Psoas muscle (tissue), 8 donors: ENCODE data around the gene FFAR3. TPM values are rescaled to one million over a fixed set of nuclear protein-coding genes. Genes with fewer than 3 reads are reported as not detected.
A peak's percentile ranks its signal among the peaks of the same experiment; 100 is the strongest.
"Not testable (repeated sequence)": the region's sequence is repeated elsewhere in the genome, so short reads cannot be mapped to it uniquely, and the experiment has no call there.

Experiments used
- ATAC-seq, 4 donors: fragments of 200-7000 bp; cut with Tn5 transposase; one replicate each; pipeline ENCODE4 v1.9.1; 2020; ENCODE audit warnings: moderate library complexity in 3 of 4, mild to moderate bottlenecking in 2 of 4
- DNase-seq, 2 donors: peaks; one replicate each; pipeline ENCODE4 v3.0.0-alpha.2; 2020
- H3K27ac ChIP-seq: fragments of 200-600 bp; one replicate; pipeline ENCODE4 v1.8.0; 2022
- H3K27me3 ChIP-seq, 3 donors: fragments of 200-600 bp in 1 of 3; one replicate each; pipeline versions ENCODE4 v1.6.1 to v1.8.0; 2013 to 2022; ENCODE audit warnings: low read length in 2 of 3, mild to moderate bottlenecking in 2 of 3, moderate library complexity in 1 of 3; ENCODE audit not compliant: insufficient read depth in 3 of 3
- H3K36me3 ChIP-seq, 2 donors: fragments of 200-600 bp in 1 of 2; one replicate each; pipeline versions ENCODE4 v1.6.1 to v1.8.0; 2013 to 2022; ENCODE audit warnings: low read depth in 1 of 2, mild to moderate bottlenecking in 1 of 2, moderate library complexity in 1 of 2; ENCODE audit not compliant: insufficient read depth in 1 of 2
- H3K4me1 ChIP-seq: fragments of 200-600 bp; one replicate; pipeline ENCODE4 v1.8.0; 2022
- H3K4me3 ChIP-seq: fragments of 200-600 bp; one replicate; pipeline ENCODE4 v1.8.0; 2022; ENCODE audit warnings: mild to moderate bottlenecking
- H3K9me3 ChIP-seq: fragments of 200-600 bp; one replicate; pipeline ENCODE4 v1.8.0; 2022
- WGBS, 3 donors: extraction: QIAGEN DNeasy Blood & Tissue Kit; methylation state at CpG; one replicate each; pipeline versions ENCODE4 v1.1.6 to v1.1.7; 2013; 5-methylcytosine and 5-hydroxymethylcytosine counted together
- intact Hi-C, 2 donors: fragments of 100-400 bp; cut with DNase I; formaldehyde crosslinking; loops; one replicate each; pipeline versions ENCODE4 v1.11.0 to v1.14.2; 2022
- polyA plus RNA-seq, 3 donors: library from polyadenylated mRNA; stranded (reverse); fragments of 200-250 nt; gene quantifications; one replicate each; pipeline ENCODE4 v1.2.3, GENCODE V29; 2013
- total RNA-seq, 4 donors: library from RNA; stranded (reverse); fragmentation: NEBNext Ultra II Directional in 2 of 4; extraction: Animal tissue kit (Norgen Biotek cat#: 25700) in 2 of 4; gene quantifications; one replicate each; pipeline versions ENCODE4 v1.2.1 to v1.2.4, GENCODE V29; 2021 to 2023
- TF ChIP-seq, protein P1 (sequence below): fragments of 200-600 bp; IDR thresholded peaks from one replicate; pipeline ENCODE4 v1.8.0; 2022; ENCODE audit warnings: antibody characterized with exemption
- donor health status: healthy with polysubstance abuse.
- donor health status: DM: no; HTN: no; CAD: no; lungs with moderate emphysema.
- donor health status: Bipolar disorder and iron deficiency.
- donor health status: healthy.
- donor health status: DM: yes; HTN: yes; CAD: no.
- donor health status: DM: no; HTN: no; CAD: no.
- donor health status: DM: no; HTN: no; CAD: no.
- donor health status: DM: yes; HTN: yes; CAD: no.

The FFAR3 gene
- total and polyA plus RNA-seq, 7 donors, result 0.04 to 0.22 (median 0.17) TPM; not detected in 4

DNA sequence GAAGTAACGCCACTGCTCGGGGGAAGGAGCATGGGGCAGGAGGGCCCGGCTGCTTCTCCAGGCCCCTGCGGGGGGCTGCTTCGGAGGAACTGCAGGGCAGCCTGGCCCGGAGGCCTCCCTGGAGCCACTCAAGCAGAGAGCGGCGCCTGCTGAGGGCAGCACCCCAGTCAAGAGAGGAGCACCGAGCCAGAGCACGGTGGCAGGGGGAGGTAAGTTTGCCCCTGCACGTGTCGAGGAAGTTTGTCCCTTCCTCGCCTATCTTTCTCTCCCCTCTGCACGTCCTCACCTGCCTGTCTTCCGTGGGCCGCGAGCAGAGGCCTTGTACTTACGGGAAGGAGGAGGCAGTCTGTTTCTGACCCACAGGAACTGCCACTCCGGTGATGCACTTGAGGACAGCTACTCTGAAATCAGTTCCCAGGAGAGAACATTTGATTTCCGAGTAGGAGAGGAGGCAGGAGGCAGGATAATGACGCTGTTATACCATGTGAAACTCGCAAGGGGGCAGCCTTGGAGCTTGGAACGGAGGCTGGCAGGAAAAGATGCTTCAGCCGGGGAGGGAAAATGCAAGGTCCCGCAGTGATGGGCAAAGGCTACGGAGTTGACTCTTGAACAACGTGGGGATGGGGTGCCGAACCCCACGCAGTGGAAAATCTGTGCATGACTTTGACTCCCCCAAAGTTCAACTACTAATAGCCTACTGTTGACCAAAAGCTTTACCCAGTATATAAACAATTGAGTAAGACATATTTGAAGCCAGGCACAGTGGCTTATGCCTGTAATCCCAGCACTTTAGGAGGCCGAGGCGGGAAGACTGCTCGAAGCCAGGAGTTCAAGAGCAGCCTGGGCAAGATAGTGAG, 5.6 kb upstream of the FFAR3 start:
- TF ChIP-seq, protein P1, sequence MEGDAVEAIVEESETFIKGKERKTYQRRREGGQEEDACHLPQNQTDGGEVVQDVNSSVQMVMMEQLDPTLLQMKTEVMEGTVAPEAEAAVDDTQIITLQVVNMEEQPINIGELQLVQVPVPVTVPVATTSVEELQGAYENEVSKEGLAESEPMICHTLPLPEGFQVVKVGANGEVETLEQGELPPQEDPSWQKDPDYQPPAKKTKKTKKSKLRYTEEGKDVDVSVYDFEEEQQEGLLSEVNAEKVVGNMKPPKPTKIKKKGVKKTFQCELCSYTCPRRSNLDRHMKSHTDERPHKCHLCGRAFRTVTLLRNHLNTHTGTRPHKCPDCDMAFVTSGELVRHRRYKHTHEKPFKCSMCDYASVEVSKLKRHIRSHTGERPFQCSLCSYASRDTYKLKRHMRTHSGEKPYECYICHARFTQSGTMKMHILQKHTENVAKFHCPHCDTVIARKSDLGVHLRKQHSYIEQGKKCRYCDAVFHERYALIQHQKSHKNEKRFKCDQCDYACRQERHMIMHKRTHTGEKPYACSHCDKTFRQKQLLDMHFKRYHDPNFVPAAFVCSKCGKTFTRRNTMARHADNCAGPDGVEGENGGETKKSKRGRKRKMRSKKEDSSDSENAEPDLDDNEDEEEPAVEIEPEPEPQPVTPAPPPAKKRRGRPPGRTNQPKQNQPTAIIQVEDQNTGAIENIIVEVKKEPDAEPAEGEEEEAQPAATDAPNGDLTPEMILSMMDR, result peak; percentile 55
- WGBS, 3 donors, result 29 to 31% (median 29%) methylated on average over 30 to 32 of the region's 32 CpGs
- intact Hi-C loops, result loop anchor here (2.0 to 10.0 kb wide), 3 partner anchors 112 to 142 kb away; partner anchors contain the start of gene KRTDAP (in 1 of the 2)
- Histone ChIP-seq H3K27me3 (peaks cover 0 to 53% (median 6%) of the 10 kb centered on the region in 3 donors), H3K36me3 (no peaks in the 10 kb centered on the region), H3K4me1 (no peaks in the 10 kb centered on the region), H3K9me3 (no peaks in the 10 kb centered on the region), H3K4me3 (no peak overlapping the region), H3K27ac (no peak overlapping the region)
- ATAC-seq, result peak in 2 of 4 donors; percentile 34 to 63
- peak in 1 of 2 donors; percentile 46 for DNase-seq

DNA sequence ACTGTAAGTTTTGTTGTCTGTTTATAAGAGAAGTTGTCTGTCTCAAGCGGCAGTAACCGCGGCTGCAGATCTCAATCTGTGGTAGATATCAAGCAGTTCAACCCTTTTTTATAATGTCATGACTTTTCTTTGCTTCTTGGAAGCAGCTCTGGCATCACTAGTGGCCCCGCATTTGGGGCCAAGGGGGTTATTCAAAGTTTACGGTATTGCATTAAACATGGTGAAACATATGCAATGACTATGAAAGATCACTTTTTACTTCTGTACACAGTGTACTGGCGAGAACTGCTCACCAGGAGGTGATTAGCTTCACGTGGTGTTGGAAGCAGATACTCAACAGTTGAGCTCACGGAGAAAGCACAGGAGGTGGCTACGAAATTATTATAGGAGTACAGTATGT, 4.6 kb upstream of the FFAR3 start:
- Histone ChIP-seq H3K36me3 (no peaks in the 10 kb centered on the region), H3K4me3 (no peak overlapping the region), H3K27me3 (peaks cover 0 to 54% (median 6%) of the 10 kb centered on the region in 3 donors), H3K9me3 (no peaks in the 10 kb centered on the region), H3K27ac (no peak overlapping the region), H3K4me1 (no peaks in the 10 kb centered on the region)
- intact Hi-C loops, result loop anchor here (2.0 to 10.0 kb wide), 3 partner anchors 111 to 141 kb away; partner anchors contain the start of gene KRTDAP (in 1 of the 2)
- DNase-seq (no peak), ATAC-seq (no peak)
- TF ChIP-seq, protein P1, result no peak
- WGBS, 3 donors, result 75 to 78% (median 76%) methylated on average over 9 of the region's 9 CpGs

DNA sequence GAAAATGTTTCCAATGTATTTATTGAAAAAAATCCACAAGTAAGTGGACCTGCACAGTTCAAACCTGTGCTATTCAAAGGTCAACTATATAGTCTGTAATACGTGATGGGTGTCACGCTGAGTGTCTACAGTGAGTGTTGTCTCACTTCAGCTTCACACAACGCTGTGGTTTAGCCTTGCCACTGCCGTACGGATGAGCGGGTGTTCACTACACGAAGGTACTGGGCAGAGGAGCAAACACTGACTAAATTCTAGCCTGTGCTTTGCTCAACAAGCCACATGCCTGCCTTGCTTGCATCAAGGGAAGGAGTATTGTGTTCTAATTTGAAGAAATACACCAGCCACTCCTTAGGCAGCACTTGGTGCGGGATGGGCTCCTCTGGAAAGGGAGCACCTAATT, 3.4 kb upstream of the FFAR3 start:
- H3K36me3 ChIP-seq, result no peaks in the 10 kb centered on the region
- H3K27me3 ChIP-seq, result peaks cover 0 to 48% (median 2%) of the 10 kb centered on the region in 3 donors
- ATAC-seq, result no peak
- intact Hi-C loops, result loop anchor here (10.0 kb wide), 2 partner anchors 110 to 140 kb away; partner anchors contain the start of gene KRTDAP (in 1 of the 2)
- TF ChIP-seq, protein P1, result no peak
- no peak overlapping the region for H3K4me3 ChIP-seq
- no peaks in the 10 kb centered on the region for H3K9me3 ChIP-seq
- WGBS, 3 donors, result 79 to 83% (median 82%) methylated on average over 8 of the region's 8 CpGs
- H3K27ac ChIP-seq, result no peak overlapping the region
- DNase-seq, result no peak
- H3K4me1 ChIP-seq, result no peaks in the 10 kb centered on the region

DNA sequence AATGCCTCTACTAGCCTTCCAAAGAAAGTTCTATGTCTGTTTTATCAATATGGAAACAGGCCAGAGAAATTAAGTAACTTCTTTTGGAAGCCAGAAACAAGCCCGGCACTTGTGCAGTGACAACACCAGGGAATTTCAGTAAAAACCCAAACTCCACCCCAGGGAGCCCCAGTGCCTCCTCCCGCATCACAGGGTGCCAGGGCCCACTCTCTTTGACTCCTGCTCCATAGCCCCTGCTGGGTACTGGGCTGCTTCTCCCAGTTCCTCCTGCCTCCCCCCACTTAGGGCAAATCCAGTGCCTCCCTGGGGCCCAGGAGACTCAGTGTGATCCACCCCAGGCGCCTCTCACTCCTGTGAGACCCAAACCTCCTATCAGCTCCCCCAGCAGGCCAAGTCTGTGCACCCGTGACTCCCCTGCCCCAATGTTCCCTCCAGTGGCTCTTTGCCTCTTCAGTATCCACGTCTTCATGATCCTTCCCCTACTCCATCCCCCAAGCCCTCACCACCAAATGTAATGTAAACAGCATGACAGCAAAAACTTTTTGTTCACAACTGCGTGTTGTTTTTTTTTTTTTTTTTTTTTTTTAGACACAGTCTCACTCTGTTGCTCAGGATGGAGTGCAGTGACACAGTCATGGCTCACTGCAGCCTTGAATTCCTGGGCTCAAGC, 2.3 kb upstream of the FFAR3 start:
- TF ChIP-seq, protein P1, result no peak
- ATAC-seq (no peak), DNase-seq (no peak)
- H3K4me1 ChIP-seq, result no peaks in the 10 kb centered on the region
- no peak overlapping the region for H3K4me3 ChIP-seq
- no peaks in the 10 kb centered on the region for H3K36me3 ChIP-seq
- no peak overlapping the region for H3K27ac ChIP-seq
- intact Hi-C loops, result loop anchor here (10.0 kb wide), 2 partner anchors 109 to 139 kb away; partner anchors contain the start of gene KRTDAP (in 1 of the 2)
- H3K9me3 ChIP-seq, result no peaks in the 10 kb centered on the region
- peaks cover 0 to 41% (median 2%) of the 10 kb centered on the region in 3 donors for H3K27me3 ChIP-seq
- 32 to 37% (median 35%) methylated on average over 6 of the region's 6 CpGs for WGBS, 3 donors

DNA sequence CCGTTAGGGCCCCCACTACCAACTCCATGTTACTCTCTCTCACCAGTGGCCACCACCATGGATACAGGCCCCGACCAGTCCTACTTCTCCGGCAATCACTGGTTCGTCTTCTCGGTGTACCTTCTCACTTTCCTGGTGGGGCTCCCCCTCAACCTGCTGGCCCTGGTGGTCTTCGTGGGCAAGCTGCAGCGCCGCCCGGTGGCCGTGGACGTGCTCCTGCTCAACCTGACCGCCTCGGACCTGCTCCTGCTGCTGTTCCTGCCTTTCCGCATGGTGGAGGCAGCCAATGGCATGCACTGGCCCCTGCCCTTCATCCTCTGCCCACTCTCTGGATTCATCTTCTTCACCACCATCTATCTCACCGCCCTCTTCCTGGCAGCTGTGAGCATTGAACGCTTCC, 574 bp downstream of the FFAR3 start:
- H3K36me3 ChIP-seq, ATAC-seq, H3K27ac ChIP-seq, H3K9me3 ChIP-seq, H3K4me3 ChIP-seq, H3K4me1 ChIP-seq, DNase-seq: not testable (repeated sequence)
- WGBS, 3 donors, result 64 to 71% (median 69%) methylated on average over 8 to 10 of the region's 16 CpGs
- intact Hi-C loops, result loop anchor here (2.0 to 10.0 kb wide), 3 partner anchors 16 to 136 kb away; partner anchors contain the start of gene KRTDAP (in 1 of the 2)
- H3K27me3 ChIP-seq, result peaks cover 0 to 22% (median 3%) of the 10 kb centered on the region in 3 donors

DNA sequence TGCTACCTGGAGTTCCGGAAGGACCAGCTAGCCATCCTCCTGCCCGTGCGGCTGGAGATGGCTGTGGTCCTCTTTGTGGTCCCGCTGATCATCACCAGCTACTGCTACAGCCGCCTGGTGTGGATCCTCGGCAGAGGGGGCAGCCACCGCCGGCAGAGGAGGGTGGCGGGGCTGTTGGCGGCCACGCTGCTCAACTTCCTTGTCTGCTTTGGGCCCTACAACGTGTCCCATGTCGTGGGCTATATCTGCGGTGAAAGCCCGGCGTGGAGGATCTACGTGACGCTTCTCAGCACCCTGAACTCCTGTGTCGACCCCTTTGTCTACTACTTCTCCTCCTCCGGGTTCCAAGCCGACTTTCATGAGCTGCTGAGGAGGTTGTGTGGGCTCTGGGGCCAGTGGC, 1.1 kb downstream of the FFAR3 start:
- not testable (repeated sequence) for ATAC-seq, H3K9me3 ChIP-seq, H3K4me1 ChIP-seq, H3K4me3 ChIP-seq, H3K27ac ChIP-seq, H3K36me3 ChIP-seq, DNase-seq
- peaks cover 0 to 18% (median 3%) of the 10 kb centered on the region in 3 donors for H3K27me3 ChIP-seq
- WGBS, 3 donors, result 84 to 89% (median 86%) methylated on average over 17 to 19 of the region's 21 CpGs
- intact Hi-C loops, result loop anchor here (2.0 to 10.0 kb wide), 3 partner anchors 15 to 135 kb away; partner anchors contain the start of gene KRTDAP (in 1 of the 2)

DNA sequence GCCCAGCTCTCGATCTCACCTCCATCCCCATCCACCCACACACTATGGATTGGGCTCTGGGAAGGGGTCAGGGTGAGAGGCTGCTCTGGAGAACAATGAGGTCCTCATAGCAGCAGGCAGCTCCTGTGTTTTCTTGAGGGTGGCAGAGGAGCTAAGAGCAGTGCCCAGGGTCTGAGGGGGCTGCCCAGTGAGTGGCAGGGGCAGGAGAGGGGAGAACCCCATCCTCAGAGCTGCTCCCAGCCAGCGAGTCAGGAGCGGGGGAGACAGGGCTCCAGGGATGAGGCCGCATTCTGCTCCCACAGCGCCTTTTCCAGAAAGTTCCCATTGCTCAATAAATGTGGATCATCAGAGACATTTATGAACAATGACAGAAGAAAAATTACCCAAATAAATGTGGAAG, 1.8 kb downstream of the FFAR3 start:
- H3K4me1 ChIP-seq, DNase-seq, ATAC-seq, H3K36me3 ChIP-seq, H3K9me3 ChIP-seq, intact Hi-C loops, H3K4me3 ChIP-seq, H3K27ac ChIP-seq: not testable (repeated sequence)
- H3K27me3 ChIP-seq, result peaks cover 0 to 16% (median 3%) of the 10 kb centered on the region in 3 donors
- WGBS, 3 donors, result 75 to 85% methylated on average over 1 to 4 of the region's 5 CpGs; no CpG with 5 or more reads in 1 of the 3 donors
